ENCODE results near the gene HOXB5. TPM values are rescaled to one million over a fixed set of nuclear protein-coding genes. Genes with fewer than 3 reads are reported as not detected.
A peak's percentile ranks its signal among the peaks of the same experiment; 100 is the strongest.

HOXB5 gene
- total RNA-seq, 5 donors from 2014 or later (not counting 1 experiment from before 2014, with no cell fraction given) = not detected

- H3K4me1 ChIP-seq (ENCODE audit: control insufficient read depth in 1 of 2, extremely low read depth in 1 of 2, insufficient read depth in 2 of 2, low read length in 2 of 2) = peaks cover 8 to 29% of the 10 kb centered on the region in 2 experiments
- no peak overlapping the region for H3K27ac ChIP-seq (ENCODE audit: low read length)
- DNase-seq (peak in 5 of 35 experiments; percentile 26 to 66 (median 34)), ATAC-seq (replicated peaks in 1 of 4) (peak; percentile 66 to 76 (median 72))
- ChIA-PET POLR2A (interaction anchor here in 1 of 2 donors (0.6 to 0.7 kb wide), 2 partner anchors 546 to 976 kb away, joined by 3 to 4 read pairs; no protein-coding TSS in a partner anchor), CTCF (interaction anchor here (0.6 to 1.9 kb wide), 7 partner anchors 10 to 551 kb away, joined by 3 to 8 read pairs (median 4); no protein-coding TSS in a partner anchor)
- peak overlapping the region; percentile 33 to 71 for H3K4me3 ChIP-seq (ENCODE audit: control insufficient read depth in 1 of 2, extremely low read depth in 1 of 2, low read length in 1 of 2)
- no peaks in the 10 kb centered on the region for H3K9me3 Mint-ChIP-seq
- WGBS (ENCODE audit: insufficient coverage) = under 1% methylated on average over 65 of the region's 69 CpGs
- H3K27me3 ChIP-seq (replicated peaks in 1 of 2; ENCODE audit: control insufficient read depth in 2 of 2, extremely low read depth in 1 of 2, insufficient read depth in 2 of 2, low read length in 1 of 2) = peaks cover 34 to 89% of the 10 kb centered on the region in 2 experiments
- peaks cover 72 to 90% of the 10 kb centered on the region in 2 donors for H3K27me3 Mint-ChIP-seq
- no peak overlapping the region for H3K27ac Mint-ChIP-seq
- no peaks in the 10 kb centered on the region for H3K36me3 Mint-ChIP-seq
- no peaks in the 10 kb centered on the region for H3K36me3 ChIP-seq (ENCODE audit: control insufficient read depth in 2 of 2, extremely low read depth in 1 of 2, insufficient read depth in 1 of 2, low read length in 1 of 2)
- H3K4me1 Mint-ChIP-seq = peaks cover 10 to 20% (median 18%) of the 10 kb centered on the region in 3 donors
- H3K4me3 Mint-ChIP-seq = peak overlapping the region; percentile 75 to 78 (median 77)
- no peaks in the 10 kb centered on the region for H3K9me3 ChIP-seq
Observed at GRCh38 chr17:48625495-48626244, 32.1 kb upstream of the HOXB5 start.

DNA sequence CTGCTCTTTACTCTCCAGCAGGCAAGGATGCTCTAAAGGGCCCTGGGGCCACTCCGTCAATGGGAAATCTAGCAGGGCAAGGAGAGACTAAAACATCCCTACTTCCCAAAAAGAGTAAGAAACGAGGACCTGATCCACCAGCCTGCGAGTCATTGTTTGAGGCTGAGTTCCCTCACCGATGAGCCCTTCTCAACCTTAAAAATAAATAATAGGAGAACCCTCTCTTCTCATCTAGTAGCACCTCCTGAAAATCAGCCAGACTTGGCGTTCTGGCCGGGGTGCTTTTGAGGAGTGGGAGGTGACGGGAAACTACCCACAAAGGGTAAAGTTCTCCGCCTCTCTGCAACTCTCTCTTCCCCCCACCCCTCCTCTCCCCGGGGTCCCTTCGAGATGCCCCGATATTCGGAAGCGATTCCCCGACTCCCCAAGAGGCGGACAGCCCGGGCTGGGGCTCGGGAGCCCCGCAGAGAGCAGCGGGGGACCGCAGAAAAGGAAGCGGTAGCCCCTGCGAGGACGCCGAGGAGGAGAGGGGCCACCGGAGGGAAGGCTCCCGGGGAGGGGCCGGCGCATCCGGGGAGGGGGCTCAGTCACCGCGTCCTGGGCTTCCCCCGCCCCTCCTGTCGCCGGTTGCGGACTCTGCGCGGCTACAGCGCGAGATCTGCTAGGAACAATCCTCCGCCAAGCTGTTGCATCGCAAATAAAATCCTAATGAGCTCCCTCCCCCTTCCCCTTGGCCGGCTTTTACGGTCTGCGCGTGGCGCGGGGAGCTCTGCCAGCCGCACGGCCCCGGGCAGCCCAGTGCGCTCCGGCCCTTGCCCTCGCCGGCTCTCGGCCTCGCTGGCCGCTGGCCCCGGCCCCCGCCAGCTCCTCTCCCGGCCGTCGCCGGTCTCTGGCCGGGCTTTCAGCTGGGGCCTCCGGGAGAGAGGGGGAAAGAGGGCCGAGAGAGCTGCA, 31.2 kb upstream of the HOXB5 start:
- peak; percentile 11 to 47 (median 22) for ATAC-seq (replicated peaks in 1 of 4)
- peak overlapping the region; percentile 75 to 78 (median 77) for H3K4me3 Mint-ChIP-seq
- CTCF ChIA-PET = interaction anchor here in 1 of 2 donors (0.6 to 1.9 kb wide), 6 partner anchors 11 to 550 kb away, joined by 3 to 8 read pairs (median 4); no protein-coding TSS in a partner anchor

DNA sequence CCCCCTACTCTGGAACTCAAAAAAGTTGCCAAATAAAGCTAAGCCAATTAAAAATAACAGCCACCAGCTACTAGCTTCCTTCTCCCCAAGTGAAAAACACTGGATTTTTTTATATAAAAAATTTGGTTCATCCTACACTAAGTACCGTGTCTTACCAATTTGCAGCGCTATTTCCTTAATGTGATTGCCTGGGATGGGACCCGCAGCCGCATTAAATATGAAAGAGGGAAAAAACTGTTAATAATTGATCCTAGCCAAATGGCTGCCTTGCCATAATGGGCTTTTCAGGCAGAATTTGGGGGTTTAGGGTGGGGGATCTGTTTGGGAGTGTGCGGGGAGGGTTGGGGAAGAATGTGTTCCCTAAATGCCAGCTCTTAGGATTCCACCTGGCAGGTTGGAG, 30.5 kb upstream of the HOXB5 start:
- Mint-ChIP-seq H3K4me1 (peaks cover 12 to 24% (median 18%) of the 10 kb centered on the region in 3 donors), H3K27ac (no peak overlapping the region), H3K36me3 (no peaks in the 10 kb centered on the region), H3K27me3 (peaks cover 68 to 89% of the 10 kb centered on the region in 2 donors), H3K9me3 (no peaks in the 10 kb centered on the region), H3K4me3 (peak overlapping the region in 1 of 3 donors; percentile 77)
- Histone ChIP-seq H3K36me3 (ENCODE audit: control insufficient read depth in 2 of 2, extremely low read depth in 1 of 2, insufficient read depth in 1 of 2, low read length in 1 of 2) (no peaks in the 10 kb centered on the region), H3K4me1 (ENCODE audit: control insufficient read depth in 1 of 2, extremely low read depth in 1 of 2, insufficient read depth in 2 of 2, low read length in 2 of 2) (peaks cover 8 to 34% of the 10 kb centered on the region in 2 experiments), H3K4me3 (ENCODE audit: control insufficient read depth in 1 of 2, extremely low read depth in 1 of 2, low read length in 1 of 2) (no peak overlapping the region), H3K9me3 (no peaks in the 10 kb centered on the region), H3K27me3 (replicated peaks in 1 of 2; ENCODE audit: control insufficient read depth in 2 of 2, extremely low read depth in 1 of 2, insufficient read depth in 2 of 2, low read length in 1 of 2) (peaks cover 25 to 95% of the 10 kb centered on the region in 2 experiments), H3K27ac (ENCODE audit: low read length) (no peak overlapping the region)
- POLR2A ChIA-PET = interaction anchor here in 1 of 2 donors (0.6 kb wide), 1 partner anchor 913 kb away, joined by 3 read pairs; no protein-coding TSS in a partner anchor
- ATAC-seq (replicated peaks in 1 of 4) (no peak), DNase-seq (no peak)
- 87% methylated on average over 3 of the region's 5 CpGs for WGBS (ENCODE audit: insufficient coverage)
- CTCF ChIA-PET = interaction anchor here in 1 of 2 donors (0.5 to 1.0 kb wide), 4 partner anchors 8 to 492 kb away, joined by 3 to 6 read pairs (median 4); no protein-coding TSS in a partner anchor

More for the DNA sequence above, 31.2 kb upstream of the HOXB5 start:
- WGBS (ENCODE audit: insufficient coverage) = 4% methylated on average over 54 of the region's 66 CpGs
- peaks cover 26 to 93% of the 10 kb centered on the region in 2 experiments for H3K27me3 ChIP-seq (replicated peaks in 1 of 2; ENCODE audit: control insufficient read depth in 2 of 2, extremely low read depth in 1 of 2, insufficient read depth in 2 of 2, low read length in 1 of 2)
- no peaks in the 10 kb centered on the region for H3K9me3 ChIP-seq
- peak in 2 of 35 experiments; percentile 24 to 55 for DNase-seq
- no peaks in the 10 kb centered on the region for H3K36me3 ChIP-seq (ENCODE audit: control insufficient read depth in 2 of 2, extremely low read depth in 1 of 2, insufficient read depth in 1 of 2, low read length in 1 of 2)
- Mint-ChIP-seq H3K36me3 (no peaks in the 10 kb centered on the region), H3K9me3 (no peaks in the 10 kb centered on the region), H3K27me3 (peaks cover 68 to 90% of the 10 kb centered on the region in 2 donors), H3K4me1 (peaks cover 10 to 20% (median 18%) of the 10 kb centered on the region in 3 donors), H3K27ac (no peak overlapping the region)
- no peak overlapping the region for H3K27ac ChIP-seq (ENCODE audit: low read length)
- peaks cover 8 to 29% of the 10 kb centered on the region in 2 experiments for H3K4me1 ChIP-seq (ENCODE audit: control insufficient read depth in 1 of 2, extremely low read depth in 1 of 2, insufficient read depth in 2 of 2, low read length in 2 of 2)
- H3K4me3 ChIP-seq (ENCODE audit: control insufficient read depth in 1 of 2, extremely low read depth in 1 of 2, low read length in 1 of 2) = peak overlapping the region; percentile 26 to 71
- POLR2A ChIA-PET = interaction anchor here in 1 of 2 donors (0.5 to 0.6 kb wide), 2 partner anchors 423 to 976 kb away, joined by 3 read pairs; no protein-coding TSS in a partner anchor

- ChIA-PET CTCF (interaction anchor here in 1 of 2 donors (0.5 to 1.0 kb wide), 4 partner anchors 9 to 492 kb away, joined by 3 to 6 read pairs (median 4); no protein-coding TSS in a partner anchor), POLR2A (interaction anchor here in 1 of 2 donors (0.6 kb wide), 1 partner anchor 912 kb away, joined by 3 read pairs; no protein-coding TSS in a partner anchor)
- Histone ChIP-seq H3K27ac (ENCODE audit: low read length) (no peak overlapping the region), H3K4me3 (ENCODE audit: control insufficient read depth in 1 of 2, extremely low read depth in 1 of 2, low read length in 1 of 2) (no peak overlapping the region), H3K27me3 (replicated peaks in 1 of 2; ENCODE audit: control insufficient read depth in 2 of 2, extremely low read depth in 1 of 2, insufficient read depth in 2 of 2, low read length in 1 of 2) (peaks cover 20 to 95% of the 10 kb centered on the region in 2 experiments), H3K4me1 (ENCODE audit: control insufficient read depth in 1 of 2, extremely low read depth in 1 of 2, insufficient read depth in 2 of 2, low read length in 2 of 2) (peaks cover 8 to 39% of the 10 kb centered on the region in 2 experiments), H3K36me3 (ENCODE audit: control insufficient read depth in 2 of 2, extremely low read depth in 1 of 2, insufficient read depth in 1 of 2, low read length in 1 of 2) (no peaks in the 10 kb centered on the region), H3K9me3 (no peaks in the 10 kb centered on the region)
- Mint-ChIP-seq H3K4me3 (no peak overlapping the region), H3K27ac (no peak overlapping the region), H3K4me1 (peaks cover 15 to 28% (median 21%) of the 10 kb centered on the region in 3 donors), H3K27me3 (peaks cover 68 to 89% of the 10 kb centered on the region in 2 donors), H3K9me3 (no peaks in the 10 kb centered on the region), H3K36me3 (no peaks in the 10 kb centered on the region)
- WGBS (ENCODE audit: insufficient coverage) = 62% methylated on average over 2 of the region's 4 CpGs
- no peak for ATAC-seq (replicated peaks in 1 of 4)
- no peak for DNase-seq
Observed at GRCh38 chr17:48623583-48623982, 30.0 kb upstream of the HOXB5 start.

GRCh38 chr17:48622857-48623256, 29.3 kb upstream of the HOXB5 start:
- H3K4me3 ChIP-seq (ENCODE audit: control insufficient read depth in 1 of 2, extremely low read depth in 1 of 2, low read length in 1 of 2) = no peak overlapping the region
- Mint-ChIP-seq H3K27me3 (peaks cover 67 to 88% of the 10 kb centered on the region in 2 donors), H3K4me1 (peaks cover 21 to 33% (median 27%) of the 10 kb centered on the region in 3 donors), H3K4me3 (no peak overlapping the region), H3K36me3 (no peaks in the 10 kb centered on the region), H3K27ac (no peak overlapping the region), H3K9me3 (no peaks in the 10 kb centered on the region)
- ChIA-PET CTCF (interaction anchor here in 1 of 2 donors (0.6 kb wide), 1 partner anchor 10 kb away, joined by 3 read pairs; no protein-coding TSS in a partner anchor), POLR2A (interaction anchor here in 1 of 2 donors (0.5 to 0.7 kb wide), 3 partner anchors 22 to 904 kb away, joined by 3 to 4 read pairs (median 4); no protein-coding TSS in a partner anchor)
- 78% methylated on average over 3 of the region's 11 CpGs for WGBS (ENCODE audit: insufficient coverage)
- H3K27me3 ChIP-seq (replicated peaks in 1 of 2; ENCODE audit: control insufficient read depth in 2 of 2, extremely low read depth in 1 of 2, insufficient read depth in 2 of 2, low read length in 1 of 2) = peaks cover 19 to 95% of the 10 kb centered on the region in 2 experiments
- no peak overlapping the region for H3K27ac ChIP-seq (ENCODE audit: low read length)
- DNase-seq = no peak
- H3K9me3 ChIP-seq = no peaks in the 10 kb centered on the region
- peaks cover 8 to 47% of the 10 kb centered on the region in 2 experiments for H3K4me1 ChIP-seq (ENCODE audit: control insufficient read depth in 1 of 2, extremely low read depth in 1 of 2, insufficient read depth in 2 of 2, low read length in 2 of 2)
- no peaks in the 10 kb centered on the region for H3K36me3 ChIP-seq (ENCODE audit: control insufficient read depth in 2 of 2, extremely low read depth in 1 of 2, insufficient read depth in 1 of 2, low read length in 1 of 2)
- ATAC-seq (replicated peaks in 1 of 4) = no peak

Measured in T-cell (primary cell).